ENCODE data around the gene CPOX.
"Not testable (repeated sequence)": the region's sequence is repeated elsewhere in the genome, so short reads cannot be mapped to it uniquely, and the experiment has no call there.

Gene CPOX

DNA sequence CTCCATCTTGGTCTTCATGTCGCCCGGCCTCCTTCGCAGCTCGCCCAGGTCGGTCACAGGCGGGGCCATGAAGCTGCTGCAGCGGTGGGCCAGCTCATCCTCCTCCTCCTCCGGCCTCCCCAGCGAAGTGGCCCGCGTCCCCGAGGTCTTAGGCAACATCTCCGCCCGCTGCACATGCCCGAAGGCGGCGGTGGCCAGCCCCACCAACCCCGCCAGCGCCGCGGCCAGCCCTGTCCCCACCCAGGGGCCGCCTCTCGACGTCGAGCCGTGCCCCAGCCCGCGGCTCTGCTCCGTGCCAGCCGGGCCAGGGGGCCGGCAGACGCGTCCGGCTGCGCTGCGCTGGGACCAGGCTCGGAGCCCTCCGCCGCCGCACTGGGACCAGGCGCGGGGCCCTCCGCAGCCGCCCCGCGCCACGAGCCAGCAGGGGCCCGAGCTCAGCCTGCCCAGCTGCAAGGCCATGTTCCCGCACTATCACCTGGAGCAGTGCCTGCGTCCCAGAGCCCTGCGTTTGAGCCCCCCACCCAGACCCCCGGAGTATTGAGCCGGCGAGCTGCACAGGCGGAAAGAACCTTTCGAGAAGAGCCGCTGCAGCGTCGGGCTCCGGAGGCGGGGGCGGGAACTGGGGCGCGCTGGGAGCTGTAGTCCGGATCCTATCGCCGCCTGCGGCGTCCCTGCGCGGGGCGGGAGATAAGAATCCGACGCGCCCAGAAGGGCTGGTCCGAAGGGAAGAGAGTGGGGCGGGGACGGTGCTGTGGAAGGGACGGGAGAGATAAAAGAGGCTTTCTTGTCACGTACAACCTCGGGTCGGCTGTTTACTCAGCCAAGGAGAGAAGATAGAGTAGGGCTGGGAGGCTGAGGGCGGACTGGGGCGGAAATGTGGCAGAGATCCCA lies at the start of gene CPOX:
CPOX (minus strand) TSS at position 566 of the 891 bp plus-strand sequence; CDS start at position 459, 107 bp downstream.
- Histone ChIP-seq H3K79me2 (ENCODE audit: control insufficient read depth, insufficient read depth, low read length, unreplicated experiment) (peaks cover 19% of the 10 kb centered on the region), H3K36me3 (ENCODE audit: insufficient read depth, low read length) (peaks cover 7% of the 10 kb centered on the region), H2AFZ (ENCODE audit: low read length, unreplicated experiment) (peak within 1 kb of the TSS; percentile 86), H3K27ac (ENCODE audit: low read depth, low read length) (peak within 1 kb of the TSS; percentile 52), H3K4me3 (ENCODE audit: low read depth, low read length) (peak within 1 kb of the TSS; percentile 95), H3K27me3 (ENCODE audit: insufficient read depth, low read length) (no peaks in the 10 kb centered on the region), H3K4me1 (ENCODE audit: control insufficient read depth, insufficient read depth, low read length, unreplicated experiment) (peaks cover 12% of the 10 kb centered on the region)

DNA sequence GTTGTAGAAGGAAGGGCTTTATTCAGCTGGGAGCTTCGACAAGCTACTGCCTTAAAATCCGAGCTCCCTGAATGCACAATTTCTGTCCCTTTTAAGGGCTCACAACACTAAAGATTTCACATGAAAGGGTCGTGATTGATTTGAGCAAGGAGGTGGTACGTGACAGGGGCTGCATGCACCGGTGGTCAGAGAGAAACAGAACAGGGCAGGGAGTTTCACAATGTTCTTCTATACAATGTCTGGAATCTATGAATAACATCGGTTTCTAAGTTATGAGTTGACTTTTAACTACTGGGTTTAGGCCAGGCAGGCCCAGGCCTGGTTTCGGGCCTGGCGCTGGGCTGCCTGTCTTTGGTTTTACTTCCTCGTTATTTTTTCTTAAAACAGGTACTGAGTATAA lies 49.4 kb upstream of the CPOX start:
- not testable (repeated sequence) for H3K4me3 ChIP-seq (ENCODE audit: low read depth, low read length)

DNA sequence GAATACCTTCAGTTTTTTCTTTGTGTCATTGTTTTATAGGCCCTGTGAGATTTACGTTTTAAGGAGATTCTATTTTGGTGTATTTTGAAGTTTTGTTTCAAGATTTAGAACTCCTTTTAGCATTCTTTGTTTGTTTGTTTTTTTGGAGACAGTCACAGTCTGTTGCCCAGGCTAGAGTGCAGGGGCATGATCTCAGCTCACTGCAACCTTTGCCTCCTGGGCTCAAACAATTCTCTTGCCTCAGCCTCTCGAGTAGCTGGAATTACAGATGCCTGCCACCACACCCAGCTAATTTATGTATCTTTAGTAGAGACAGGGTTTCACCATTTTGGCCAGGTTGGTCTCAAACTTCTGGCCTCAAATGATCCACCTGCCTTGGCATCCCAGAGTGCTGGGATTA lies 48.3 kb upstream of the CPOX start:
- not testable (repeated sequence) for H3K36me3 ChIP-seq (ENCODE audit: insufficient read depth, low read length); H3K4me1 ChIP-seq (ENCODE audit: control insufficient read depth, insufficient read depth, low read length, unreplicated experiment); H2AFZ ChIP-seq (ENCODE audit: low read length, unreplicated experiment); H3K4me3 ChIP-seq (ENCODE audit: low read depth, low read length); H3K27ac ChIP-seq (ENCODE audit: low read depth, low read length); H3K27me3 ChIP-seq (ENCODE audit: insufficient read depth, low read length); H3K79me2 ChIP-seq (ENCODE audit: control insufficient read depth, insufficient read depth, low read length, unreplicated experiment)

More for the DNA sequence above, 49.4 kb upstream of the CPOX start:
- H3K36me3 ChIP-seq (ENCODE audit: insufficient read depth, low read length); H3K79me2 ChIP-seq (ENCODE audit: control insufficient read depth, insufficient read depth, low read length, unreplicated experiment); H3K27me3 ChIP-seq (ENCODE audit: insufficient read depth, low read length); H3K4me1 ChIP-seq (ENCODE audit: control insufficient read depth, insufficient read depth, low read length, unreplicated experiment); H2AFZ ChIP-seq (ENCODE audit: low read length, unreplicated experiment); H3K27ac ChIP-seq (ENCODE audit: low read depth, low read length): not testable (repeated sequence)

DNA sequence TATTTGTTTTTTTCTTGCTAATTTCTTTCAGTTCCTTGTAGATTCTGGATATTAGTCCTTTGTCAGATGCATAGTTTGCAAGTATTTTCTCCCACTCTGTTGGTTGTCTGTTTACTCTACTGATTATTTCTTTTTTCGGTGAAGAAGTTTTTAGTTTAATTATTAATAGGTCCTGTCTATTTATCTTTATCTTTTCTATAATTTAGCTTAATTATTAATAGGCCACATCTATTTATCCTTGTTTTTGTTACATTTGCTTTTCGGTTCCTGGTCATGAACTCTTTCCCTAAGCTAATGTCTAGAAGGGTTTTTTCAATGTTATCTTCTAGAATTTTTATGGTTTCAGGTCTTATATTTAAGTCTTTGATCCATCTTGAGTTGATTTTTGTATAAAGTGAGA lies 45.1 kb upstream of the CPOX start:
- H3K4me1 ChIP-seq (ENCODE audit: control insufficient read depth, insufficient read depth, low read length, unreplicated experiment); H3K79me2 ChIP-seq (ENCODE audit: control insufficient read depth, insufficient read depth, low read length, unreplicated experiment); H3K36me3 ChIP-seq (ENCODE audit: insufficient read depth, low read length); H2AFZ ChIP-seq (ENCODE audit: low read length, unreplicated experiment); H3K27ac ChIP-seq (ENCODE audit: low read depth, low read length); H3K27me3 ChIP-seq (ENCODE audit: insufficient read depth, low read length); H3K4me3 ChIP-seq (ENCODE audit: low read depth, low read length): not testable (repeated sequence)

DNA sequence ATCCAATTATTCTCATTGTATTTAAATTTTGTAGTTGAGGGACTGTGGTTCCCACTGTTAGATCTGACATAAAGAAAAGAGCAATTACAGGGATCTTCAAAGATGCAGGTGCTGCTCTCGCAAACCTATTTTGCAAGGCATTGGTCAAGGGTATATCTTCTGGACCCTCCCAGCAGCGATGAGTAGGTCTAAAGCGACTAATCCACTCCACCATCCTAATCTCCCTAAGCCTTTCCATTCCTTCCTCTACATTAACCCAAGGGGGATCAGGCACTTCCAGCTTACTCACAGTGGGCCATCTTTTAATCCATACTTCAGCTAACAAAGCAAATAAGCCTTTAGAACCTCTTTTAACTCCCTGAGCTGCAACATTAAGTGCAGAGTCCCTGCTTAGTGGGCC lies 37.0 kb upstream of the CPOX start:
- H3K4me3 ChIP-seq (ENCODE audit: low read depth, low read length) = no peak overlapping the region
- H3K4me1 ChIP-seq (ENCODE audit: control insufficient read depth, insufficient read depth, low read length, unreplicated experiment) = no peaks in the 10 kb centered on the region
- no peaks in the 10 kb centered on the region for H3K36me3 ChIP-seq (ENCODE audit: insufficient read depth, low read length)
- no peak overlapping the region for H2AFZ ChIP-seq (ENCODE audit: low read length, unreplicated experiment)
- H3K27me3 ChIP-seq (ENCODE audit: insufficient read depth, low read length) = no peaks in the 10 kb centered on the region
- no peak overlapping the region for H3K27ac ChIP-seq (ENCODE audit: low read depth, low read length)
- no peaks in the 10 kb centered on the region for H3K79me2 ChIP-seq (ENCODE audit: control insufficient read depth, insufficient read depth, low read length, unreplicated experiment)

DNA sequence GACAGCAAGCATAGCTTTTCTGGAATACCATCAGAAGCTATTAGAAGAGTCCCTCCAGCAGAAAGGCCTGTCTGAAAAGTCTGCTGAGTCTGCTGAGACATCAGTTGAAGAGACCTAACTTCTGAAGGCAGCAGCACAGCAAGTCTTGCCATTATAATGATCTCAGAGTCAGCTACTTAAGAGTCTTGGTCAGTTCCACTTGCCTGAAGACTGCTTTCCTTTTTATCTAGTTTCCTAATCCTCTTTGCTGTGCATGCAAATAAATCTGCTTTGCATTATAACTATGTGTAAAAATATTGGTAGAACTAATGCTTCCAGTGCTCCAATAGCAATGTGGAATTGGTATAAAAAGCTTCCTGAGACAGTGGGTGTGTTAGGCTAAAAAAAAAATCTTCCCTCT lies 34.9 kb upstream of the CPOX start:
- H3K36me3 ChIP-seq (ENCODE audit: insufficient read depth, low read length) = no peaks in the 10 kb centered on the region
- H3K4me1 ChIP-seq (ENCODE audit: control insufficient read depth, insufficient read depth, low read length, unreplicated experiment) = no peaks in the 10 kb centered on the region
- no peaks in the 10 kb centered on the region for H3K27me3 ChIP-seq (ENCODE audit: insufficient read depth, low read length)
- H2AFZ ChIP-seq (ENCODE audit: low read length, unreplicated experiment) = no peak overlapping the region
- H3K27ac ChIP-seq (ENCODE audit: low read depth, low read length) = no peak overlapping the region
- H3K79me2 ChIP-seq (ENCODE audit: control insufficient read depth, insufficient read depth, low read length, unreplicated experiment) = no peaks in the 10 kb centered on the region
- no peak overlapping the region for H3K4me3 ChIP-seq (ENCODE audit: low read depth, low read length)

DNA sequence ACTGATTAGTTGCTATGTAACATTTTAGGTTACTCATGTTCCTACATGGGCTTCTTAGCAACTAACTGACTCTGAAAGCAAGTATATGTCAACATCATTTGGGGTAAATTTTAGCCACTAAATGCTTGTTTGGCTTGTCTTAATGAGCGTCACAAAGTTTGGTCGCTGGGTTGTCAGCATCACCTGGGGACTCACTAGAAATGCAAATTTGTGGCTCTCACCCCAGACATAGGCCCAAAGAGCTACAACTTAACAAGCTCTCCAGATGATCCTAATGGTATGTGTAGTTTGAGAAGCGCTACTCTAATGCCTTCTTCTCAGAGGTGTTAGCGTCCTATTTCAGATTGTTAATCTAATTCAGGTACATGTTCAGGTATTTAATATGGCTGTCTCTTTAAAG lies 32.7 kb upstream of the CPOX start:
- H3K4me1 ChIP-seq (ENCODE audit: control insufficient read depth, insufficient read depth, low read length, unreplicated experiment) = no peaks in the 10 kb centered on the region
- H2AFZ ChIP-seq (ENCODE audit: low read length, unreplicated experiment) = no peak overlapping the region
- H3K36me3 ChIP-seq (ENCODE audit: insufficient read depth, low read length) = no peaks in the 10 kb centered on the region
- H3K27ac ChIP-seq (ENCODE audit: low read depth, low read length) = no peak overlapping the region
- no peaks in the 10 kb centered on the region for H3K27me3 ChIP-seq (ENCODE audit: insufficient read depth, low read length)
- no peaks in the 10 kb centered on the region for H3K79me2 ChIP-seq (ENCODE audit: control insufficient read depth, insufficient read depth, low read length, unreplicated experiment)
- H3K4me3 ChIP-seq (ENCODE audit: low read depth, low read length) = no peak overlapping the region

DNA sequence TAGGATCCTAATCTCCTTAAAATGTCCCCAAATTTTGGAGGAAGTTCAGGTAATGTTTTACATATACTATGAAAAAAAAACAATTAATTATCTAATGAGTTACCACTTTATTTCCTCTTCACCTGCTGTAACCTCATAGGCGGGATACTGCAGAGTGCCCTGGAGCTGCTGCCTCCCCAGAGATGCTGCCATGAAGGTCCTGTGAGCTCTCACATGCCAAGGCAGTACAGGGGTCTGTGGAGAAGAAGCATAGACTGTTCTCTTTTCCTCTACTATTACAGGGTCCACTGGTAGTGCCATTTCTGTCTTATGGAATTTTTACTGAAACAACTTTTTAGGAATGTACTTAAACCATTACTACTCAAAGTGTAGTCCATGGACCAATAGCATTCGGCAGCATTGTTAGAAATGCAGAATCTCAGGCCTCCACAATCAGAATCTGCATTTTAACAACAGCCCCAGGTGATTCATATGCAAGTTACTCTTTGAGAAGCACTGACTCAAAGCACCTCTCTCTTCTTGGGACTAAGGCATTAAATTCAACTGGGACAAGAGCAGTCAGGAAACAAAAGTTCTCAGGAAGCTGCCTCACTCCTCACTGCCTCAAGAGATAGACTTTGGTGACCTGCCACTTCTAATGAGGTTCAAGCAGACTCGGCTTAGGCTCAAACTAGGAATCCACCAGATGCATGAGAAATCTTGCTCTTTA lies 30.3 kb upstream of the CPOX start:
- Histone ChIP-seq H3K79me2 (ENCODE audit: control insufficient read depth, insufficient read depth, low read length, unreplicated experiment) (no peaks in the 10 kb centered on the region), H3K4me3 (ENCODE audit: low read depth, low read length) (no peak overlapping the region), H3K27ac (ENCODE audit: low read depth, low read length) (no peak overlapping the region), H3K4me1 (ENCODE audit: control insufficient read depth, insufficient read depth, low read length, unreplicated experiment) (no peaks in the 10 kb centered on the region), H2AFZ (ENCODE audit: low read length, unreplicated experiment) (no peak overlapping the region), H3K27me3 (ENCODE audit: insufficient read depth, low read length) (no peaks in the 10 kb centered on the region), H3K36me3 (ENCODE audit: insufficient read depth, low read length) (no peaks in the 10 kb centered on the region)

DNA sequence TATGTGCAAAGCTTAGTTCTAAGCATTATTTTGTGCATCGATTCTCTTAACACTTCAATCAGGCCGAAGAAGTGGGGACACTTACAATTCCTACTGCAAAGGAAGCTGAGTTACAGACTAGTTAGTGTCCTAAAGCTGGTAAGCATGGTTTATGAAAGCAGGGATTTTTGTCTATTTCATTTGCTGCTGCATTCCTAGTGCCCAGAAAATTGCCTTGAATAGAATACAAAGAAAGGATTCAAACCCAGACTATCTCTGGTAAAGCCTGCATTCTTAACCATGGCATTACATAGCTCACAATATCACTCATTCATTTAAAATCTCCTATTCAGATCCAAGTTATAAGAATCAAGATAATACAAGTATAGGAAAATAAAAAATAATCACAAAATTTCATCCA lies 24.4 kb upstream of the CPOX start:
- H3K4me3 ChIP-seq (ENCODE audit: low read depth, low read length) = no peak overlapping the region
- no peaks in the 10 kb centered on the region for H3K79me2 ChIP-seq (ENCODE audit: control insufficient read depth, insufficient read depth, low read length, unreplicated experiment)
- no peaks in the 10 kb centered on the region for H3K36me3 ChIP-seq (ENCODE audit: insufficient read depth, low read length)
- no peak overlapping the region for H3K27ac ChIP-seq (ENCODE audit: low read depth, low read length)
- H3K27me3 ChIP-seq (ENCODE audit: insufficient read depth, low read length) = no peaks in the 10 kb centered on the region
- H2AFZ ChIP-seq (ENCODE audit: low read length, unreplicated experiment) = no peak overlapping the region
- no peaks in the 10 kb centered on the region for H3K4me1 ChIP-seq (ENCODE audit: control insufficient read depth, insufficient read depth, low read length, unreplicated experiment)

DNA sequence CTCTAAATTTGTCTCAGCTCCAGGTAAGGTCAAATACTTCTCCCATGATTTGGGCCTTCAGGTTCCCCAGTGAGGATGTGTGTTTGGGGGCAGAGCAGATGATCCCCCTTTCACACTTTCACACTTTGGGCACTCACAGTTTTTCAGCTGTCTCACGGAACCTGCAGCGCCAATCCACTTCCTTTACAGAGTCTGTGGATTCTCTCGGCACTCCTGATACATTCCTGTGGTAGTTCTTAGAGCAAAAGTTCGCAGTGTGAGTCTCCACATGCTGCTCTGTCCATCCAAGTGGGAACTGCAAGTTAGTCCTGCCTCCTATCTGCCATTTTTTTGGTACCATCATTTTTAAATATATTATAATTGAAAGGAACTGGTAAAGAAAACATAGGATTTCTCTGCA lies 20.2 kb upstream of the CPOX start:
- Histone ChIP-seq H2AFZ (ENCODE audit: low read length, unreplicated experiment) (no peak overlapping the region), H3K79me2 (ENCODE audit: control insufficient read depth, insufficient read depth, low read length, unreplicated experiment) (no peaks in the 10 kb centered on the region)

DNA sequence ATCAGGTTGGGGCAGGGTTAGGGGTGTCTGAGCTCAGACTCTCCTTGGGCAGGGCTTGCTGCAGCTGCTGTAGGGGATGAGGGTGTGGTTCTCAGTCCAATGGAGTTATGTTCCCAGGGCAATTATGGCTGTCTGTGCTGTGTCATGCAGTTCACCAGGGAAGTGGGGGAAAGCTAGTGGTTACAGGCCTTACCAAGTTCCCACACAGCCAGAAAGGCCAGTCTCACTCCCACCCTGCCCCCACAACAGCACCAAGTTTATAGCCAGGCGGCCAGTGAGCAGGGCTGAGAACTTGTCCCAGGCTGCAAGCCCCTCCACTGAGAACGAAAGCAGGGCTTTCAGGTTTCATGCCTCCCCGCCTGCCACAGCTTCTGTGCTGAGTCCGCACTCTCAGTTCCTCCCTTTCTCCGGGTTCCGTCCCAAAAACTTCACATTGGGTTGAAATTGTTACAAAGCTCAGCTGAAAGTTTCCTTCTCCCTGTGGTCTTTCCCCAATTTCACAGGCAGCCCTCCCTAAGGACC lies 19.6 kb upstream of the CPOX start:
- Histone ChIP-seq H2AFZ (ENCODE audit: low read length, unreplicated experiment) (no peak overlapping the region), H3K4me3 (ENCODE audit: low read depth, low read length) (no peak overlapping the region), H3K27me3 (ENCODE audit: insufficient read depth, low read length) (no peaks in the 10 kb centered on the region), H3K36me3 (ENCODE audit: insufficient read depth, low read length) (no peaks in the 10 kb centered on the region), H3K79me2 (ENCODE audit: control insufficient read depth, insufficient read depth, low read length, unreplicated experiment) (no peaks in the 10 kb centered on the region), H3K4me1 (ENCODE audit: control insufficient read depth, insufficient read depth, low read length, unreplicated experiment) (no peaks in the 10 kb centered on the region), H3K27ac (ENCODE audit: low read depth, low read length) (no peak overlapping the region)

More for the DNA sequence above, 20.2 kb upstream of the CPOX start:
- no peaks in the 10 kb centered on the region for H3K27me3 ChIP-seq (ENCODE audit: insufficient read depth, low read length)
- H3K4me1 ChIP-seq (ENCODE audit: control insufficient read depth, insufficient read depth, low read length, unreplicated experiment) = no peaks in the 10 kb centered on the region
- H3K27ac ChIP-seq (ENCODE audit: low read depth, low read length) = no peak overlapping the region
- no peaks in the 10 kb centered on the region for H3K36me3 ChIP-seq (ENCODE audit: insufficient read depth, low read length)
- no peak overlapping the region for H3K4me3 ChIP-seq (ENCODE audit: low read depth, low read length)
